Smooth muscle cell (in vitro differentiated cells): ENCODE data around the gene NTN5. TPM values are rescaled to one million over a fixed set of nuclear protein-coding genes. Genes with fewer than 3 reads are reported as not detected.

Experiments
- DNase-seq: peaks from one replicate; lab custom pipeline; 2025; ENCODE audit not compliant: unreplicated experiment; lab: John Stamatoyannopoulos, UW
- H2AFZ ChIP-seq: fragments of 200-600 bp; sonication (generic); 2 replicates; pipeline ENCODE4 v1.6.0; 2016; ENCODE audit warnings: antibody characterized with exemption, low read depth, mild to moderate bottlenecking
- H3F3A ChIP-seq: fragments of 200-600 bp; sonication (generic); 2 replicates; pipeline ENCODE4 v1.6.0; 2017; ENCODE audit warnings: antibody characterized with exemption, low read depth
- H3K27ac ChIP-seq: fragments of 200-600 bp; sonication (generic); 2 replicates; pipeline ENCODE4 v1.5.1; 2016; ENCODE audit warnings: low read depth, mild to moderate bottlenecking
- H3K27me3 ChIP-seq: fragments of 200-600 bp; sonication (generic); 2 replicates; pipeline ENCODE4 v1.6.1; 2016; ENCODE audit warnings: low read depth, mild to moderate bottlenecking
- H3K36me3 ChIP-seq: fragments of 200-600 bp; sonication (generic); 2 replicates; pipeline ENCODE4 v1.5.1; 2016; ENCODE audit warnings: low read depth
- H3K4me1 ChIP-seq: fragments of 200-600 bp; sonication (generic); 2 replicates; pipeline ENCODE4 v1.5.1; 2016; ENCODE audit warnings: low read depth
- H3K4me2 ChIP-seq: fragments of 200-600 bp; sonication (generic); 2 replicates; pipeline ENCODE4 v1.6.0; 2016; ENCODE audit warnings: mild to moderate bottlenecking
- H3K4me3 ChIP-seq: fragments of 200-600 bp; sonication (generic); 2 replicates; pipeline ENCODE4 v1.5.1; 2016; ENCODE audit warnings: mild to moderate bottlenecking
- H3K79me2 ChIP-seq: fragments of 200-600 bp; sonication (generic); 2 replicates; pipeline ENCODE4 v1.6.0; 2016; ENCODE audit warnings: low read depth, mild to moderate bottlenecking
- H3K9ac ChIP-seq: fragments of 200-600 bp; sonication (generic); 2 replicates; pipeline ENCODE4 v1.6.0; 2016; ENCODE audit warnings: low read depth
- H3K9me3 ChIP-seq: fragments of 200-600 bp; sonication (generic); replicated peaks from 2 replicates; pipeline ENCODE4 v1.5.1; 2016; ENCODE audit warnings: low read depth
- H4K20me1 ChIP-seq: fragments of 200-600 bp; sonication (generic); 2 replicates; pipeline ENCODE4 v1.6.0; 2016; ENCODE audit warnings: low read depth
- CTCF ChIP-seq: fragments of 200-600 bp; sonication (generic); IDR thresholded peaks from 2 replicates; pipeline ENCODE4 v1.5.1; 2017; ENCODE audit warnings: borderline replicate concordance, mild to moderate bottlenecking, antibody characterized with exemption; ENCODE audit not compliant: insufficient read depth, poor library complexity, severe bottlenecking
- WGBS: methylation state at CpG from one replicate; pipeline ENCODE4 v1.1.7; 2016; ENCODE audit warnings: low lambda C conversion rate; 5-methylcytosine and 5-hydroxymethylcytosine counted together
- polyA plus RNA-seq: library from polyadenylated mRNA; unstranded; fragments of >200 nt; fragmentation: Nextera tagmentation; extraction: Ambion mirVana; gene quantifications from 2 replicates; pipeline ENCODE4 v1.2.1, GENCODE V29; 2016
- total RNA-seq: library from RNA; depleted of rRNA; stranded (reverse); fragments of >200 nt; gene quantifications from 2 replicates; pipeline ENCODE4 v1.2.3, GENCODE V29; 2014

Gene NTN5
- total RNA-seq (not detected in 2 replicates), polyA plus RNA-seq (0.22 TPM in 1 of 2 replicates, not detected in the other)

GRCh38 chr19:48672994-48673393 is at the start of gene NTN5:
NTN5 (minus strand) TSS chr19:48673017; CDS start chr19:48670986, 2,031 bp downstream.
- H3K4me2 ChIP-seq = no peak within 1 kb of the TSS
- no peak within 1 kb of the TSS for H3K27ac ChIP-seq
- no peaks in the 10 kb centered on the region for H3F3A ChIP-seq
- H3K4me3 ChIP-seq = no peak within 1 kb of the TSS
- H3K4me1 ChIP-seq = peaks cover 7% of the 10 kb centered on the region
- DNase-seq = no peak
- TF ChIP-seq CTCF = no peak
- H4K20me1 ChIP-seq = no peaks in the 10 kb centered on the region
- no peaks in the 10 kb centered on the region for H3K79me2 ChIP-seq
- no peaks in the 10 kb centered on the region for H3K27me3 ChIP-seq
- H3K9ac ChIP-seq = no peak within 1 kb of the TSS
- H3K9me3 ChIP-seq = no peaks in the 10 kb centered on the region
- no peak within 1 kb of the TSS for H2AFZ ChIP-seq
- WGBS = 86% methylated on average over 21 of the region's 25 CpGs
- H3K36me3 ChIP-seq = no peaks in the 10 kb centered on the region

GRCh38 chr19:48722196-48722708 is 49.4 kb upstream of the NTN5 start:
- no peak for DNase-seq
- Histone ChIP-seq H3K36me3 (no peaks in the 10 kb centered on the region), H3K4me1 (peaks cover 1% of the 10 kb centered on the region), H3F3A (peaks cover 1% of the 10 kb centered on the region), H3K79me2 (no peaks in the 10 kb centered on the region), H3K9ac (no peak overlapping the region), H2AFZ (no peak overlapping the region), H3K27me3 (no peaks in the 10 kb centered on the region), H3K4me2 (no peak overlapping the region), H3K27ac (no peak overlapping the region), H3K4me3 (no peak overlapping the region), H3K9me3 (no peaks in the 10 kb centered on the region), H4K20me1 (no peaks in the 10 kb centered on the region)
- TF ChIP-seq CTCF = no peak
- WGBS = 94% methylated on average over 11 of the region's 11 CpGs

GRCh38 chr19:48720613-48721296 is 47.9 kb upstream of the NTN5 start:
- Histone ChIP-seq H3K4me2 (peak overlapping the region; percentile 85), H2AFZ (peak overlapping the region; percentile 77), H3K27ac (peak overlapping the region; percentile 79), H3K4me3 (peak overlapping the region; percentile 80), H3K36me3 (no peaks in the 10 kb centered on the region), H3K79me2 (no peaks in the 10 kb centered on the region), H3K9ac (peak overlapping the region; percentile 66), H4K20me1 (no peaks in the 10 kb centered on the region), H3F3A (peaks cover 8% of the 10 kb centered on the region), H3K4me1 (peaks cover 11% of the 10 kb centered on the region), H3K9me3 (no peaks in the 10 kb centered on the region), H3K27me3 (no peaks in the 10 kb centered on the region)
- DNase-seq = peak; percentile 90
- WGBS = under 1% methylated on average over 40 of the region's 42 CpGs
- no peak for TF ChIP-seq CTCF

GRCh38 chr19:48720251-48720612 is 47.4 kb upstream of the NTN5 start:
- no peaks in the 10 kb centered on the region for H3K79me2 ChIP-seq
- no peak for TF ChIP-seq CTCF
- H3K9ac ChIP-seq = no peak overlapping the region
- H3K27ac ChIP-seq = no peak overlapping the region
- H3K27me3 ChIP-seq = no peaks in the 10 kb centered on the region
- H4K20me1 ChIP-seq = no peaks in the 10 kb centered on the region
- H3F3A ChIP-seq = peaks cover 8% of the 10 kb centered on the region
- DNase-seq = no peak
- peak overlapping the region; percentile 85 for H3K4me2 ChIP-seq
- H3K9me3 ChIP-seq = no peaks in the 10 kb centered on the region
- H3K4me3 ChIP-seq = peak overlapping the region; percentile 80
- H3K4me1 ChIP-seq = peaks cover 11% of the 10 kb centered on the region
- 36% methylated on average over 11 of the region's 12 CpGs for WGBS
- no peaks in the 10 kb centered on the region for H3K36me3 ChIP-seq
- H2AFZ ChIP-seq = peak overlapping the region; percentile 77
